Measurements from ENCODE around the gene ZNF576.
"Not testable (repeated sequence)": the region's sequence is repeated elsewhere in the genome, so short reads cannot be mapped to it uniquely, and the experiment has no call there.

ZNF576 gene

DNA sequence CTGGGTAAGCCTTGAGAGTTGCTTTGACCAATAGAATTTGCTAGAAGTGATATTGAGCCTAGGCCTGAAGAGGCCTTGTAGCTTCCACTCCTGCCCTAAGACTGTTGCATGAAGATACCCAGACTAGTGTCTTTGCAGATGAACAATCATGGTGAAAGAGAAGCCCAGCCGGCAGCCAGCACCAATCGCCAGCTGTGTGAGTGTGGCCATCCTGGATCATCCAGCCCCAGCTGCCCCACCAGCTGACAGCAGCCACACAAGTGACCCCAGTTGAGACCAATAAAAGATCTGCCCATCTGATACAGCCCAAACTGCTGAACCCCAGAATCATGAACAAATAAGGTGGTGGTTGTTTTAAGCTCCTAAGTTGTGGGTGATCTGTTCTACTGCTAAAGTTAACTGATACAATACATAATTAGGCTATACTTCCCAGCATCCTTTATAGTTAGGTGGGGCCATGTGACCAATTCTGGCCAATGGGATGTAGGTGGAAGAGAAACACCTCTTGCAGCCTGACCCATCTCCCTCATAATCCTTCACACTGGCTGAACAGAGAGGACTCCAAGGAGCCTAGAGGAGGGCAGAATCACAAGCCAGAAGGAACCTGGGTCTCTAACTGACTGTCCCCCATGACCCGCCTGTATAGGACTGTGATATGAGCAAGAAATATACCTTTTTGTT lies 32.4 kb downstream of the ZNF576 start:
- DNase-seq: no peak

DNA sequence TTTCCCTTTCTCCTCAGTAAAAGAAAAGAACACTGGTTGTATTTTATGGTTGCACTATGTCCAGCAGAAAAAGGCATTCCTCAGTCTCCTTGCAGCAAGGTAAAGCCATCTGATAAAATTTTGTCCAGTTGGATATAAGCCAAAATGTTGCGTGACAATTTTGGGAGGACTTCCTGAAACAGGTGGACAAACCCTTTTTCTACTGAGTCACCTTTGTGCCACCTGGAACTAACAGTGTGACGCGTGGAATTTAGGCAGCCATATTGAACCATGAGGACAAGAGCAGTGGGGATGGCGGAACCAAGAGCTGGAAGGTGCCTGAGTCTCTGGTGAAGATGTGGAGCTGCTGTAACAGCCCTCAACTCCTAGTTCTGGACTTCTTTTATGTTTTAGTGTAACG lies 35.1 kb downstream of the ZNF576 start:
- no peak for DNase-seq

DNA sequence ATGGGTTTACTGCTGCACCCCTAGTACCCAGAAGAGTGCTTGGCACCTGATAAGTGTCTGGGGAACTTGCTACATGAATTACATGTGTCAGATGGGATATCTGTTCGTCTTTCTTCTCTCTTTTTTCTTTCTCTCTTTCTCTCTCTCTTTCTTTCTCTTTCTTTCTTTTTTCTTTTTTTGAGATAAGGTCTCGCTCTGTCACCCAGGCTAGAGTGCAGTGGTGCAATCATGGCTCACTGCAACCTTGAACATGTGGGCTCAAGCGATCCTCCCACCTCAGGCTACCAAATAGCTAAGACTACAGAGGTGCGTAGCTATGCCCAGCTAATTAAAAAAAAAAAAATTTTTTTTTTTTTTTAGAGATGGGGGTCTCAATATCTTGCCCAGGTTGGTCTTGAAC lies 37.1 kb downstream of the ZNF576 start:
- DNase-seq: no peak

DNA sequence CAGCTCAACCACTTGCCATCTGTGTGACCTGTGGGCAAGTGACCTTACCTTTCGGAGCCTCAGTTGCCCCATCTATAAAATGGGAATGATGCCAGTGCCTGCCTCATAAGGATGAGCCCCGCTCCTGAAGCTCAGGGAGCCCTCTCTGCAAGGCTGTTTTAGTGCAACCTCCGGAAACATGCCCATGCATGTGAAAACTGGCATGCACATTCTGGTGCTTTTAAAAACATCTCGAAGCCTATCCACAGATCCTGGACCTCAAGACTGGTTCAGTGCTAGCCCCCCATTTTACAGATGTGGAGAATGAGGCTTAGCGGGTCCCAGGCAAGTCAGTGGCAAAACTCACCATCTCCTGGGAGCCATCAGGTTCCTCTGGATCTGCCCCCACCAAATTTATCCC lies 37.7 kb downstream of the ZNF576 start:
- DNase-seq: no peak

DNA sequence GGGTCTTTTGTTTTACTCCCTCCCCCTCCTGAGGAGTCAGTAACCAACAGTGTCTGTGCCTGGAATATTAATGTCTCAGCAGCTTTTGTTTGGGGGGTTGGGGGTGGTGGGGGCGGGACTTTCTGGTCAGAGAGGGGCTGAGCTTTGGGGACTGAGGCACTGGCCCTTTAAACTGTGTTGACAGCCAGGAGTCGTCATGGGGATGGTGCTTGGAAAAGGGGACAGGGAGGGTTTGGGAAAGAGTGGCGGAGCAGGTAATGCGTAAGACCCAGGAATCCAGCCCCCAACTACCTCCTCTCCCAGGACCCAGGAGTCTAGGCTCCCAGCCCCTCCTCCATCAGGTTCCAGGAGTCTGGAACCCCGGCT lies 38.1 kb downstream of the ZNF576 start:
- DNase-seq: no peak

DNA sequence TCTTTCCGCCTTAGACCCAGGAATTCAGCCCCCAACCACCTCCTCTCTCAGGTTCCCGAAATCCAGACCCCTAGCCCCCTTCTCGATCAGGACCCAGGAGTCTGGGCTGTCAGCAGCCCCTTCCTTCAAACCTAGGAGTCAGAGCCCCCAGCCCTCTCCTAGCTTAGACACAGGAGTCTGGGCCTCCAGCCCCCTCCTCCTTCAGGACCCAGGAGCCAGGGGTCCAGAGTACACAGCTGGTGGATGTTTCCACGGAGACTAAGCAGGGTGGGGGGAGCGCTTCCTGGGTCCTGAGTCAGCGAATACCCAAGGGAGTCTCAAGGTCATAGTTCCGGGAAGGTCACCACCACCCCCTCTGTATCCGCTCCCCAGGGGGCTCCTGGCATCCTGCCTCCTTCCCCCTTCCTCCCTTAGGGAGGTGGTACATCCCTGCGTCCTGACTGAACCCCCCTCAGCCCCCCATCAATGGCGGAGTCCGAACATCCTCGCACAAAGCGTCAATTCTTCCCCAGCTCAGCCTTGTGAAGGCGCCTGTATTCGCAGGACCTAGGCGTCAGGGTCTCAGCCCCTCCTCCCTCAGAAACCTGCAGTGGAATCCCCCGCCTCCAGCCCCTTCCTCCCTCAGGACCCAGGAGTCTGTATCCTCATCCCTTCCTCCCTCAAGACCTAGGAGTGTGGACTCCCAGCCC lies 38.6 kb downstream of the ZNF576 start:
- no peak for DNase-seq

DNA sequence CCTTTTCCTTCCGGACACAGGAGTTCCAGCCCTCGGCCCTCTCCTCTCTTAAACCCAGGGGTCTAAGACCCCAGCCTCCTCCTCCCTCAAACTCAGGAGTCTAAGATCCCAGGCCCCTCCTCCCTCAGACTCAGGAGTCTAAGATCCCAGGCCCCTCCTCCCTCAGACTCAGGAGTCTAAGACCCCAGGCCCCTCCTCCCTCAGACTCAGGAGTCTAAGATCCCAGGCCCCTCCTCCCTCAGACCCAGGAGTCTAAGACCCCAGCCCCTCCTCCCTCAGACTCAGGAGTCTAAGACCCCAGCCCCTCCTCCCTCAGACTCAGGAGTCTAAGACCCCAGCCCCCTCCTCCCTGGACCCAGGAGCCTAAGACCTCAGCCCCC lies 39.2 kb downstream of the ZNF576 start:
- not testable (repeated sequence) for DNase-seq

DNA sequence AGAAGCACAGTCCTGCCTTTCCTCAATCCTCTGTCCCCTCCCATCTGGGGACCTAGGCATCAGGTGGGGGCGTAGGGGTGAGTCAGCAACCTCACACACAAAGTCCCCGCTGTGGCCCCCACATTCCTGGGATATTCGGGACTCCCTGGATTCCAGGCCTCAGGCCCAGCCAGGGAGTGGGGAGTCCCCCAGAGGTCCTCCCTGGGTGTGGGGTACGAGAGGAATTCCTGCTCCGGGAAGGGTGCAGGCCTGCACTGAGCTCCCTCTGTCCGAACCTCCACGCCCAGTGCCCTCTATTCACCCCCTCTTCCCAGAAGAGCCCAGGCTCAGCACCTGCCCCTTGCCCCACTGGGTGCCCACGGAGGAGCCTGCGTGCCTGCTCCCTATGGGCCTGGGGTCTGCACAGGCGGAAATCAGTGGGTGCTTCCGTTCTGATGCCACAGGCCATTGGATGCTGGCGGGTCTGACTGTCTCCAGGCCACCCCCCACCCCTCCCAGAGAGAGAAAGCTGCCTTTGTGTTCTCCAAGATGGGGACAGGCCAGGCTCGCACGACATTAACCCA lies 39.8 kb downstream of the ZNF576 start:
- DNase-seq: no peak

DNA sequence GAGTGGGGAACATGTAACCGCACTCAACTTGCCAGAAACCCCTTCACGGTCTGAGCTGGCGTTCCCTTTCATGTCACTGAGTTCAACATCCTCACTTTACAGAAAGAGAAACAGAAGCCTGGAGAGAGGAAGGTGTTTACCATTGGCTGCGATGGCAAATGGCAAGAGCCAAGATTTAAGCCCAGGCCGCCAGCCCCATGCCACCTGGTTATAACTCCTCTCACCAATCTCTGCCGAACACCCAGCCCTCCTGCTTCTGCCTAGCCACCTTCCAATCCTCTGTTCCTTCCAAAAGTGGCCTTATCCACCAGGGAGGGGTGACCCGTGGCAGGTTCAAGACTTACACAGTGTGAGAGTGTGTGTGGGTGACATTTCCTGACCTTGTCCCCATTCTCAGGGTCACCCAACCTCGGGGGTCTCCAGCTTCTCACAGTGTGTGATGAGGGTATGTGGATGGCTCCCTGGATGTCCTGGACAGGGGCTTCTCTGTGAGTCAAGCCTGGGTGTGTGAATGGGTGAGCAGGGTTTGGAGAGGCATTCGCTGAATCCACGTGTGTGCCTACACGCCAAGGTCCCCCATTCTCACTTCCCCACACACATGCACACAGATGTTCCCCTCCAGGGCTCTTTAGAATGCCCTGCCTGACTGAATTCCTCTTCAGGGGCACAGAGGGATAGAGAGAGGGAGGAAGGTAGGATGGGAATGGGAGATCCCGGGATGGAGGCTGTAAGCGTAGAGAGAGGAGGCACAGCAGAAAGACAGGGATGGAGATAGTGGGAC lies 42.0 kb downstream of the ZNF576 start:
- no peak for DNase-seq

DNA sequence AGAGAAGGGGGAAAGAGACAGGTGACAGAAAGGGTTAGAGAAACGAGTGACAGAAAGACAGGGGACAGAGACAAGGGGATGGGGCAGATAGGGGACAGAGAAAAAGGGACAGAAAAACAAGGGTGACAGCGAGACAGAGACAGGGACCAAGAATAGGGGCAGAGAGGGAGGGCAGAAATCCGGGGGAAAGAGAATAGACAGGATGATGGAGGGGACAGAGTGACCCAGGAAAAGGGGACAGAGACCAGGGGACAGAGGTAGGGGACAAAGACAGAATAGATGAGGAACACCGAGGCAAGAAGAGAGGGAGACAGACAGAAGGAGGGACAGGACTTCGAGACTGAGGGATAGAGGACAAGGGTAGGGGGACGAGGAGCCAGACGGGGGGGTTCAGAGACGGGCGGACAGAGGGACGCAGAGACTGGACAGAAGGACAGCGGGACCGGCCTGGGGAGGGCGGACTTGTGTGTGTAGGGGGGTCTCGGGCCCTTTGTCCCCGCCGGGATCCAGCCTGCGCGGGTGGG lies 42.7 kb downstream of the ZNF576 start:
- DNase-seq: no peak

DNA sequence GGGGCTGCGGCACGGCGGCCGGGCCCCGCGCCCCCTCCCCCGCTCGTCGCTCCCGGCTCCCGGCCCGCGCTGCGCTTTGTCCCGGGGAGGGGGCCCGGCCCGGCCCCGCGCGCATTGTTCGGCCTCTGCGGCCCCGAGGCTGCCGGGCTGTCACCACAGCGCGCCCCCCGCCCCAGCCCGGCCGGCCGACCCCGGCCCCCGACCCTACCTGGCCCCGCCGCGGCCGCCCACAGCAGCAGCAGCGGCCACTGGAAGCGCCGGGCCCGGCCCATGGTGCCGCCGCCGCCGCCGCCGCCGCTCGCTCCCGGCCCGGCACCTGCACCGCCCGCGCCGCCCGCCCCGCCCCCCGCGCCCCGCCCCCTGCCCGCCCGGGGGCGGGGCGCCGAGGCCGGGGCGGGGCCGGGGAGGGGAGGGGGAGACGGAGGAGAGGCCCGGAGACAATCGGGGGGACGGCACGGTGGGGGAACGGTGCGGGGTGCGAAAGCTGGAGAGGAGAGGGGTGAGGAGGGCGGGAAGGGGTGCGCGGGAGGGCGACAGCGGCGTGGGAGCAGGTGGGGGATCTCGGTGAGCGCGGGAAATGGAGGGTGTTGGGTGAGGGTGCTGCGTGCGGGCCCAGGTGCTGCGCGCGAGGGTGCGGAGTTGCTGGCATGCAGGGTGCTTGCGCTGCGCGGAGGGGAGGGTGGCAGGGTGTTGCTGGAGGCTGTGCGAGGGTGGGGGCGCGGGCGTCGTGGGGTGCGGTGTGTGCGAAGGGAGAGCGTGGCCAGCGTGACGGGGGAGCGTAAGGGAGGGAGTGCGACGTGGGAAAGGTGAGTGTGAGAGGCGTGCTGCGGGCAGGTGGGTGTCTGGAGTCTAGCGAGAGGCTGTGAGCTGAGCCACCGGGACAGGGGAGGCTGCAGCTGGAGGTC lies 43.4 kb downstream of the ZNF576 start, which contains the start of gene CADM4:
CADM4 (minus strand) TSS at position 332 of the 905 bp plus-strand sequence; CDS start at position 272, 60 bp downstream.
- DNase-seq: no peak

DNA sequence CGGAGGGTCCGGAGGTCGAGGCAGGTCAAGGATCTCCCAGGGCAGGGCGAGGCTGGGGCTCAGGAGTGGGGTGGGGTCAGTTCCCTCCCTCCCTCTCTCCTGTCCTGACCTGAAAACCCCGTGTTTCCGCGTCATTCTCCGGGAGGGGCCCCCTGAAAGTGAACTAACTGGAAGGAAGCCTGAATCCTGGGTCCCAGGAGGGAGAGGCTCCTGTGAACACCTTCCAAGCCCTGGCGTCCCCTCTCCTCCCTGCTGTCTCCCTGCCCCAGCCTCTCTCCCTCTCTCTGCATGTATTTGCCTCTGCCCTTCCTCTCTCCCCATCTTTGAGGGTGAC lies 44.0 kb downstream of the ZNF576 start:
- DNase-seq: no peak

DNA sequence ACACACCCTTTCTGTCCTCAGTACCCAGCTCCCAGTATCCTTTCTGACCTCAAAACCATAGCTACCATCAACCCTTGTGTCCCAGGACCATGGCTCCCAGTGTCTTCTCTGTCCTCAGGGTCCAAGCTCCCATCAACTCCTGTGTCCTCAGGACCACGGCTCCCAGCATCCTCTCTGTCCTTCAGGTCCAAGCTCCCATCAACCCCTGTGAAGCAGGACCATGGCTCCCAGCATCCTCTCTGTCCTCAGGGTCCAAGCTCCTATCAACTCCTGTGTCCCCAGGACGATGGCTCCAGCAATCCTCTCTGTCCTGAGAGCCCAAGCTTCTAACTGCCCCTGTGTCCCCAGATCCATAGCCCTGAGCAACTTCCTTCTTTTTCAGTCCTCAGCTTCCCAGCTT lies 44.9 kb downstream of the ZNF576 start:
- DNase-seq: no peak

DNA sequence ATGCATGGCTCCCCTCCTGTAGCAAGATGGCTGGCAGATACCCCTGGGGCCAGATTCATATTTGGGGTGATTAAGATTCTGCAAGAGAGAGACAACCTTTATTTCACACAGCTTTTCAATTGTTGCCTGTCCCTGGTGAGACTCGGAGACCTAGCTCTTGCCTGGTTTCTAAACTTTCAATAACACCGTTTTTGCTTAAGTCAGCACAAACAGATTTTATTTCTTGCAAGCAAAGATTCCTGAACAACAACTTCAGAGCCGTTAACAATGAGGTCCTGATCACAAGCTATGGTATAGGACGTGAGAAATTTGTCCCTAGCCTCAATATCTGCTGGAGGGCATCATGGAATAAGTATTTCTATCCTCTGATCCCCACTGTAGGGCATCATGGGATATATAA lies 46.1 kb downstream of the ZNF576 start:
- DNase-seq: no peak

DNA sequence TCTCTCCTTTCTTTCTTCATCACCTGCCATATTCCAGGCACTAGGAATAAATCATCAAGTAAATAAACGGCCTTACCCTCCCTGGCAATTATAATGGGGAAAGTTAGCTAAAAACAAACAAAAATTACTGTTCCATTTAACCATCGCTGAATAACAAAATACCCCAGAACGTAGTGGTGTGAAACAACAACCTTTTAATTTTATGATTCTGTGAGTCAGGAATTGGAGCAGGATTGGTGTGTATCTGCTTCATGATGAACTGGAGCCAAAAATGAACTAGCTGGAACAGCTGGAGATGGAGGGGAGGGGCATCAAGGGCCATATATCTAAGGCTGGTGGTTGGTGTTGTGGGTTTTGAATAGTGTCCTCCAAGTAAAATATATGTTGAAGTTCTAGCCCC lies 46.9 kb downstream of the ZNF576 start:
- no peak for DNase-seq

DNA sequence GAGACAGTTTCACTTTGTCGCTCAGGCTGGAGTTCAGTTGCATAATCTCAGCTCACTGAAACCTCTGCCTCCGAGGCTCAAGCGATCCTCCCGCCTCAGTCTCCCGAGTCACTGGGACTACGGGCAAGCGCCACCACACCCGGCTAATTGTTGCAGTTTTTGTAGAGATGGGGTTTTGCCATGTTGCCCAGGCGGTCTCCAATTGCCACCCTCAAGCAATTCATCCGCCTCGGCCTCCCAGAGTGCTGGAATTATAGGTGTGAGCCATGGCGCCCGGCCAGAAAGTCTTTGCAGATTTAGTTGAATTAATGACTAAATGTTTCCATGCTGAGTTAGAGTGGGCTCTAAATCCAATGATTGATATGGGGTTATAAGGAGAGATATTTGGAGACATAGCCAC lies 47.8 kb downstream of the ZNF576 start:
- DNase-seq: no peak

DNA sequence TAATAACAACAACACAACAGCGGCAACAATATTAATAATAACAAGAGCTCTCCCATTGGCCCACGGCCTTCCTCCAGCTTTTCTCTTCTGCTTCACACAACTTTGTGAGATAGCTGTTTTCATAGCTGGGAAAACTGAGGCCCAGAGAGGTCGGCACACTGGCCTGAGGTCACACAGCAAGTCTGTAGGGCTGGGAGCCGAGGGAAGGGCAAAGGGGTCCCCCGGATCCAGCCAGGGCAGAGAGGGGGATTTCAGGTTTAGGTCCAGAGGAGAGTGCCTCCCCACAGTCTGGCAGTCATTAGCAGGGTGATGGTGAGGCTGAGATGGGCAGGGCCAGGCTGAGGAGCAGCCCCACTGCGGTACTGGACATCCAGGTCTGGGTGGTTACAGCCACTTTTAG lies 52.2 kb downstream of the ZNF576 start:
- DNase-seq: no peak

DNA sequence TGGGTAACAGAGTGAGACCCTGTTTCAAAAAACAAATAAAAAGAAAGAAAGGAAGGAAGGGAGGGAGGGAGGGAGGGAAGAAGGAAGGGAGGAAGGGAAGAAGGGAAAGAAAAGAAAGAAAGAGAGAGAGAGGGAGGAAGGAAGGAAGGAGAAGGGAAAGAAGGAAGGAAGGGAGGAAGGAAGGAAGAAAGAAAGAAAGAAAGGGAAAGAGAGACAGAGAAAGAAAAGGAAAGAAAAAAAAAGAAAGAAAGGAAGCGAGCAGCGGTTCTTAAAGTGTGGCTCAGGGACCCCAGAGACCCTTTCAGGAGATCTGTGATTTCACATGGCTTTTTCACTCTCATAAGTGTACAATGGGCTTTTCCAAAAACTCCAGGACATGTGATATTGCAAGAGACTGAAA lies 53.1 kb downstream of the ZNF576 start:
- DNase-seq: no peak

DNA sequence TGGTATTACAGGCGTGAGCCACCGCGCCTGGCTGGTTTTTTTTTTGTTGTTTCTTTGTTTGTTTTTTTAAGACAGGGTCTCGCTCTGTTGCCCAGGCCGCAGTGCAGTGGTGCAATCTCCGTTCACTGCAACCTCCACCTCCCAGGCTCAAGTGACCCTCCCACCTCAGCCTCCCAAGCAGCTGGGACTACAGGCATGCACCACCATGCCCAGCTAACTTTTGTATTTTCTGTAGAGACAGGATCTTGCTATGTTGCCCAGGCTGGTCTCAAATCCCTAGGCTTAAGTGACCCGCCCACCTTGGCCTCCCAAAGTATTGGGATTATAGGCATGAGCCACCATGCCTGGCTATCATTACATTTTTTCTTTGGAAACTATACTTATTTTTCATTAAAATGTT lies 53.9 kb downstream of the ZNF576 start:
- not testable (repeated sequence) for DNase-seq
